GM19239 (cell line): Measurements from ENCODE around the gene GPR55.

ENCODE experiments used
- DNase-seq: peaks from one replicate; pipeline ENCODE4 v3.0.0; 2011; ENCODE audit warnings: low spot score; ENCODE audit not compliant: insufficient read length
- FAIRE-seq: peaks from 2 replicates; lab custom pipeline; 2011; peaks lifted over from hg19 to GRCh38; lab: Jason Lieb, UNC

GPR55 gene

GRCh38 chr2:230872968-230873660 lies 51.9 kb downstream of the GPR55 start:
- FAIRE-seq: no peak
- DNase-seq: peak; percentile 82

- no peak for DNase-seq
- no peak for FAIRE-seq
These were observed 52.7 kb downstream of the GPR55 start for GRCh38 chr2:230872151-230872967.

GRCh38 chr2:230871361-230872150 lies 53.5 kb downstream of the GPR55 start:
- FAIRE-seq: peak; percentile 37

GRCh38 chr2:230870544-230871360 lies 54.3 kb downstream of the GPR55 start:
- FAIRE-seq (peak; percentile 87), DNase-seq (no peak)

More at GRCh38 chr2:230871361-230872150, 53.5 kb downstream of the GPR55 start:
- DNase-seq: no peak

GRCh38 chr2:230869914-230870543 lies 55.0 kb downstream of the GPR55 start:
- FAIRE-seq (peak; percentile 64), DNase-seq (no peak)

- no peak for FAIRE-seq
- DNase-seq: no peak
These were observed 55.8 kb downstream of the GPR55 start for GRCh38 chr2:230868947-230869913.

- FAIRE-seq (no peak), DNase-seq (no peak)
These were observed 56.7 kb downstream of the GPR55 start for GRCh38 chr2:230868161-230868946.

- FAIRE-seq (peak; percentile 44), DNase-seq (no peak)
These were observed 58.1 kb downstream of the GPR55 start for GRCh38 chr2:230866756-230867523.

GRCh38 chr2:230865766-230866755 lies 59.0 kb downstream of the GPR55 start:
- FAIRE-seq (peak; percentile 66), DNase-seq (no peak)

GRCh38 chr2:230865307-230865765 lies 59.7 kb downstream of the GPR55 start:
- FAIRE-seq (peak; percentile 11), DNase-seq (peak; percentile 31)

GRCh38 chr2:230864605-230865306 lies 60.3 kb downstream of the GPR55 start, which contains the start of gene ITM2C:
Gene ITM2C (plus strand): TSS chr2:230864942. CDS start chr2:230865026, 84 bp downstream.
- DNase-seq: peak; percentile 86
- FAIRE-seq: peak; percentile 83

- DNase-seq (no peak), FAIRE-seq (no peak)
These were observed 60.9 kb downstream of the GPR55 start for GRCh38 chr2:230864122-230864604.

- FAIRE-seq: no peak
- no peak for DNase-seq
These were observed 61.5 kb downstream of the GPR55 start for GRCh38 chr2:230863442-230864121.

GRCh38 chr2:230863031-230863430 lies 62.0 kb downstream of the GPR55 start:
- FAIRE-seq: no peak
- DNase-seq: no peak
